HepG2 (cell line): ENCODE results near the gene POLR3K. TPM values are rescaled to one million over a fixed set of nuclear protein-coding genes. Genes with fewer than 3 reads are reported as not detected.
A peak's percentile ranks its signal among the peaks of the same experiment; 100 is the strongest.

Source experiments
- ATAC-seq: fragments of 200-7000 bp; cut with Tn5 transposase; 3 replicates; pipeline ENCODE4 v1.9.1; 2020; ENCODE audit warnings: mild to moderate bottlenecking, moderate library complexity
- BruUV-seq: library from RNA; stranded (reverse); fragments of 400-500 nt; replicated peaks from 2 replicates; lab custom pipeline; 2021; lab: Mats Ljungman, UMichigan
- CTCF ChIA-PET: fragments of 300-600 bp; formaldehyde crosslinking; extraction: SDS; loops from one replicate; lab custom pipeline; 2021; ENCODE audit warnings: low total read pairs, inconsistent platforms, low intra/inter-chr PET ratio; lab: Yijun Ruan, JAX
- POLR2A ChIA-PET: fragments of 350-600 bp; sonication (Branson Sonifier 250); formaldehyde crosslinking; loops from one replicate; lab custom pipeline; 2020; ENCODE audit warnings: antibody characterized with exemption, inconsistent platforms; lab: Yijun Ruan, JAX
- DNase-seq: peaks from one replicate; pipeline ENCODE4 v3.0.0-alpha.2; 2015; ENCODE audit warnings: low spot score
- FAIRE-seq: peaks from 3 replicates; lab custom pipeline; 2011; peaks lifted over from hg19 to GRCh38; lab: Jason Lieb, UNC
- H2AFZ ChIP-seq: one replicate; pipeline ENCODE4 v1.6.1; 2011; ENCODE audit warnings: low read length, inconsistent platforms
- H3K27ac ChIP-seq: fragments of 300-600 bp; 3 replicates; pipeline ENCODE4 v1.8.0; 2011; ENCODE audit warnings: mixed run types, mild to moderate bottlenecking, mixed read lengths, low read length, inconsistent platforms; ENCODE audit not compliant: insufficient read depth; ENCODE audit errors: extremely low read length
- H3K27me3 ChIP-seq, 2 experiments: fragments of 200-600 bp in 1 of 2; 2 replicates in 1 of 2; 3 replicates in 1 of 2; pipeline versions ENCODE4 v1.6.0 to v1.8.0; 2011; ENCODE audit warnings: low read length in 2 of 2, mild to moderate bottlenecking in 2 of 2, moderate library complexity in 2 of 2, inconsistent platforms in 1 of 2; ENCODE audit not compliant: insufficient read depth in 2 of 2, control insufficient read depth in 1 of 2
- H3K36me3 ChIP-seq, 2 experiments: fragments of 200-600 bp in 1 of 2; replicated peaks in 1 of 2; 2 replicates in 1 of 2; 3 replicates in 1 of 2; pipeline versions ENCODE4 v1.5.1 to v1.8.0; 2011; ENCODE audit warnings: low read length in 2 of 2, inconsistent platforms in 1 of 2; ENCODE audit not compliant: insufficient read depth in 2 of 2, control insufficient read depth in 1 of 2
- H3K4me1 ChIP-seq: 2 replicates; pipeline ENCODE4 v1.5.1; 2012; ENCODE audit warnings: low read length, inconsistent platforms; ENCODE audit not compliant: insufficient read depth
- H3K4me2 ChIP-seq: 2 replicates; pipeline ENCODE4 v1.6.0; 2011; ENCODE audit warnings: low read depth, low read length, inconsistent platforms
- H3K4me3 ChIP-seq, 3 experiments: fragments of 200-600 bp in 1 of 3; sonication (generic), shearing (Covaris generic) in 1 of 3; replicated peaks in 1 of 3; 2 replicates each; pipeline ENCODE4 v1.5.1; 2011 to 2016; ENCODE audit warnings: low read length in 3 of 3, inconsistent platforms in 2 of 3, low read depth in 2 of 3, mild to moderate bottlenecking in 2 of 3, control low read depth in 1 of 3, mixed read lengths in 1 of 3; ENCODE audit not compliant: insufficient read depth in 1 of 3
- H3K79me2 ChIP-seq: one replicate; pipeline ENCODE4 v1.6.1; 2011; ENCODE audit warnings: low read length, inconsistent platforms; ENCODE audit not compliant: insufficient read depth
- H3K9ac ChIP-seq: 2 replicates; pipeline ENCODE4 v1.6.0; 2011; ENCODE audit warnings: mild to moderate bottlenecking, low read depth, low read length, inconsistent platforms; ENCODE audit not compliant: insufficient read depth
- H3K9me3 ChIP-seq: 2 replicates; pipeline ENCODE4 v1.5.1; 2012; ENCODE audit warnings: mild to moderate bottlenecking, low read length
- H4K20me1 ChIP-seq: 2 replicates; pipeline ENCODE4 v1.6.0; 2011; ENCODE audit warnings: inconsistent platforms, mild to moderate bottlenecking, low read length, moderate library complexity; ENCODE audit not compliant: insufficient read depth
- BRF2 ChIP-seq: sonication (generic); formaldehyde crosslinking; IDR thresholded peaks from 2 replicates; pipeline ENCODE4 v1.8.1; 2022; ENCODE audit warnings: mild to moderate bottlenecking, missing genetic modification reagents
- CEBPG ChIP-seq: IDR thresholded peaks from 2 replicates; pipeline ENCODE4 v1.6.1; 2016
- HMGXB4 ChIP-seq, 2 experiments: sonication (generic) in 1 of 2; formaldehyde crosslinking in 1 of 2; IDR thresholded peaks; 2 replicates each; pipeline versions ENCODE4 v1.4.0 to v1.6.1; 2018 to 2020; ENCODE audit warnings: missing genetic modification reagents in 2 of 2, borderline replicate concordance in 1 of 2, low read depth in 1 of 2, mild to moderate bottlenecking in 1 of 2, missing biosample characterization in 1 of 2
- HNRNPUL1 ChIP-seq: fragments of 200-400 bp; formaldehyde crosslinking; IDR thresholded peaks from 2 replicates; pipeline ENCODE4 v1.6.1; 2017; ENCODE audit warnings: low read depth, mild to moderate bottlenecking, low read length, moderate library complexity
- HOXD1 ChIP-seq: sonication (generic); formaldehyde crosslinking; IDR thresholded peaks from 2 replicates; pipeline ENCODE4 v1.5.0; 2020; ENCODE audit warnings: missing genetic modification reagents
- KAT2B ChIP-seq: fragments of 150-350 bp; IDR thresholded peaks from 2 replicates; pipeline ENCODE4 v1.6.1; 2014; ENCODE audit warnings: low read depth, low read length, borderline replicate concordance
- KLF16 ChIP-seq, 2 experiments: sonication (generic) in 1 of 2; formaldehyde crosslinking in 1 of 2; IDR thresholded peaks; 2 replicates each; pipeline versions ENCODE4 v1.6.1 to v1.8.0; 2016 to 2023; ENCODE audit warnings: missing genetic modification reagents in 2 of 2, missing compliant biosample characterization in 1 of 2
- KMT2A ChIP-seq: sonication (generic); formaldehyde crosslinking; IDR thresholded peaks from 2 replicates; pipeline ENCODE4 v1.4.0; 2020; ENCODE audit warnings: missing genetic modification reagents
- NPAS2 ChIP-seq: sonication (generic); formaldehyde crosslinking; IDR thresholded peaks from 2 replicates; pipeline ENCODE4 v1.8.0; 2022; ENCODE audit warnings: mild to moderate bottlenecking, missing genetic modification reagents, borderline replicate concordance
- NR2C2 ChIP-seq: sonication (generic); formaldehyde crosslinking; IDR thresholded peaks from 2 replicates; pipeline ENCODE4 v1.4.0; 2020; ENCODE audit warnings: missing genetic modification reagents, mild to moderate bottlenecking, moderate library complexity, borderline replicate concordance
- PHB2 ChIP-seq: fragments of 450-650 bp; IDR thresholded peaks from 2 replicates; pipeline ENCODE4 v1.6.1; 2018; ENCODE audit not compliant: partially characterized antibody
- SAP130 ChIP-seq: IDR thresholded peaks from 2 replicates; pipeline ENCODE4 v1.6.1; 2016; ENCODE audit warnings: low read depth
- TBX3 ChIP-seq: fragments of 450-650 bp; IDR thresholded peaks from 2 replicates; pipeline ENCODE4 v1.6.1; 2017; ENCODE audit warnings: antibody characterized with exemption, mild to moderate bottlenecking, inconsistent platforms, borderline replicate concordance
- THAP11 ChIP-seq: IDR thresholded peaks from 2 replicates; pipeline ENCODE4 v1.6.1; 2016; ENCODE audit warnings: missing biosample characterization, missing genetic modification reagents
- ZNF232 ChIP-seq: sonication (generic); formaldehyde crosslinking; IDR thresholded peaks from 2 replicates; pipeline ENCODE4 v1.4.0; 2020; ENCODE audit warnings: missing genetic modification reagents, borderline replicate concordance
- ZNF274 ChIP-seq: sonication (generic); formaldehyde crosslinking; IDR thresholded peaks from 2 replicates; pipeline ENCODE4 v1.5.1; 2020; ENCODE audit warnings: mild to moderate bottlenecking, missing genetic modification reagents
- ZNF496 ChIP-seq: sonication (generic); formaldehyde crosslinking; IDR thresholded peaks from 2 replicates; pipeline ENCODE4 v1.8.1; 2023; ENCODE audit warnings: mild to moderate bottlenecking, moderate library complexity, missing genetic modification reagents; ENCODE audit not compliant: insufficient replicate concordance
- ZNF564 ChIP-seq: sonication (generic); formaldehyde crosslinking; IDR thresholded peaks from 2 replicates; pipeline ENCODE4 v1.8.1; 2023; ENCODE audit warnings: mild to moderate bottlenecking, missing genetic modification reagents
- ZSCAN25 ChIP-seq: sonication (generic); formaldehyde crosslinking; IDR thresholded peaks from 2 replicates; pipeline ENCODE4 v1.8.0; 2022; ENCODE audit warnings: mild to moderate bottlenecking, missing genetic modification reagents
- WGBS: methylation state at CpG from one replicate; pipeline ENCODE4 v1.1.6; 2017; ENCODE audit warnings: low lambda C conversion rate; 5-methylcytosine and 5-hydroxymethylcytosine counted together
- in situ Hi-C: cut with HindIII; loops from 2 replicates; pipeline ENCODE4 v1.10.0; 2017; ENCODE audit warnings: low pct_unique_long_range_greater_than_20kb; ENCODE audit not compliant: extremely low pct_ligation_motif_present
- intact Hi-C: fragments of 100-400 bp; cut with micrococcal nuclease; formaldehyde crosslinking; loops from one replicate; pipeline ENCODE4 v1.10.0; 2022; ENCODE audit not compliant: unreplicated experiment
- polyA plus RNA-seq, 8 experiments: library from polyadenylated mRNA; depleted of rRNA in 3 of 8; stranded (reverse) in 7 of 8; unstranded in 1 of 8; fragments of >200 nt; fragmentation: Illumina TruSeq in 4 of 8; extraction: Trizol in 4 of 8; gene quantifications; 2 replicates each; pipeline versions ENCODE4 v1.2.1 to v1.2.3, GENCODE V29; 2011 to 2016; ENCODE audit warnings: low read depth in 4 of 8, missing spikeins in 1 of 8, mixed read lengths in 1 of 8; ENCODE audit not compliant: insufficient read depth in 1 of 8
- total RNA-seq, 5 experiments: library from RNA; depleted of rRNA; stranded (reverse); fragments of >200 nt; fragmentation: Illumina TruSeq; extraction: Trizol; gene quantifications; 2 replicates each; pipeline ENCODE4 v1.2.3, GENCODE V29; 2016; ENCODE audit warnings: low read depth in 1 of 5
- TF ChIP-seq, protein P1 (sequence below): sonication (generic); formaldehyde crosslinking; IDR thresholded peaks from 2 replicates; pipeline ENCODE4 v1.5.1; 2020; ENCODE audit warnings: missing genetic modification reagents, mild to moderate bottlenecking, borderline replicate concordance
- TF ChIP-seq, protein P2 (sequence below): sonication (generic); formaldehyde crosslinking; IDR thresholded peaks from 2 replicates; pipeline ENCODE4 v1.5.1; 2020; ENCODE audit warnings: missing genetic modification reagents, mild to moderate bottlenecking, borderline replicate concordance

POLR3K gene
- total and polyA plus RNA-seq, 2 of the 13 experiments (the other 11 are each of a cell fraction or from before 2014, with no cell fraction given): 14.8 to 18.8 TPM

DNA sequence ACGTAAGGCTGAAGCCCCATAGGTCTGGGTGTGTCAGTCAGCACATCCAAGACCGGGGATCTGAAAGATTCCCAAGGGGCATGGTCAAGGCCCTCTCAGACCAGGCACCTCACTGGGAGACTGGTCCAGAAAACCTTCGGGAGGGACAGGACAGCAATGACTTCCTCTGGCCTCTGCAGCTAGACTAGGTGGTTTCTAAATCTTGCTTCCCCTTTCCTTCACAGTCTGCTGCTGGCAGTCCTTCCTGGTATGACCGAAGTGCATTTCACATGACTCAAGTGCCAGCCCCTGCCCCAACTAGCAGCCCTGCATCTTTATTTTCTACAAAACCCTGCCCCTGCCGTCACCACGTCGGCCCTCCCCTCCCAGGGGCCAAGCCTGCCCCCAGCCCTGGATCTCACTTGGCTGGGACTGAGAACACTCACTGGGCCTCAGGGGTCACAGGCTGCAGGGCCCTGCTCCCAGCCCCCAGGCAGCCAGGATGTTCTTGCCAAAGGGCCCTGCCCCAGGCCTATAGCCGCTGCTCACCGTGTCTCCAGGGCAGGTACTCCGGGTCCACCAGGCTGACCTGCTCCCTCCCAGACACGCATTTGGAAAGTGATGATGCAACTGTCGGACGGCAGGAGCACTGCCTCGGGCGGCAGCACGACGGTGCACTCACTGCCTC, 18.3 kb downstream of the POLR3K start (continued):
- TF ChIP-seq KAT2B (no peak), ZSCAN25 (CRISPR knock-in tag) (no peak), ZNF496 (CRISPR knock-in tag) (no peak), ZNF564 (CRISPR knock-in tag) (no peak), HMGXB4 (CRISPR knock-in tag; IDR thresholded peaks at IDR 0.05; ENCODE audit: borderline replicate concordance in 1 of 2, low read depth in 1 of 2) (no peak), NPAS2 (CRISPR knock-in tag) (no peak), CEBPG (CRISPR knock-in tag) (peak; percentile 88), TBX3 (no peak)

GRCh38 chr16:34648-34987, 18.8 kb downstream of the POLR3K start:
- Histone ChIP-seq H3K79me2 (no peaks in the 10 kb centered on the region), H3K9me3 (no peaks in the 10 kb centered on the region), H4K20me1 (no peaks in the 10 kb centered on the region), H2AFZ (no peak overlapping the region), H3K4me1 (peaks cover 13% of the 10 kb centered on the region), H3K27me3 (no peaks in the 10 kb centered on the region), H3K36me3 (no peaks in the 10 kb centered on the region), H3K9ac (no peak overlapping the region), H3K4me2 (no peak overlapping the region), H3K4me3 (no peak overlapping the region), H3K27ac (no peak overlapping the region)
- in situ Hi-C loops (no loop called here), intact Hi-C loops (no loop called here)
- ATAC-seq: no peak
- DNase-seq: no peak
- FAIRE-seq: no peak
- 82% methylated on average over 6 of the region's 6 CpGs for WGBS
- CTCF ChIA-PET: no interaction called here
- no TSS peak for BruUV-seq
- POLR2A ChIA-PET: no interaction called here
- TF ChIP-seq, protein P1, sequence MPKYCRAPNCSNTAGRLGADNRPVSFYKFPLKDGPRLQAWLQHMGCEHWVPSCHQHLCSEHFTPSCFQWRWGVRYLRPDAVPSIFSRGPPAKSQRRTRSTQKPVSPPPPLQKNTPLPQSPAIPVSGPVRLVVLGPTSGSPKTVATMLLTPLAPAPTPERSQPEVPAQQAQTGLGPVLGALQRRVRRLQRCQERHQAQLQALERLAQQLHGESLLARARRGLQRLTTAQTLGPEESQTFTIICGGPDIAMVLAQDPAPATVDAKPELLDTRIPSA (CRISPR knock-in tag): no peak
- TF ChIP-seq THAP11 (CRISPR knock-in tag) (no peak), HOXD1 (CRISPR knock-in tag) (no peak), ZNF232 (no peak), TBX3 (no peak), PHB2 (no peak), KLF16 (CRISPR knock-in tag; IDR thresholded peaks at IDR 0.05) (no peak), NR2C2 (no peak), ZNF274 (CRISPR knock-in tag) (no peak), SAP130 (no peak), KMT2A (CRISPR knock-in tag) (no peak), BRF2 (CRISPR knock-in tag) (no peak), HNRNPUL1 (no peak)
- TF ChIP-seq, protein P2, sequence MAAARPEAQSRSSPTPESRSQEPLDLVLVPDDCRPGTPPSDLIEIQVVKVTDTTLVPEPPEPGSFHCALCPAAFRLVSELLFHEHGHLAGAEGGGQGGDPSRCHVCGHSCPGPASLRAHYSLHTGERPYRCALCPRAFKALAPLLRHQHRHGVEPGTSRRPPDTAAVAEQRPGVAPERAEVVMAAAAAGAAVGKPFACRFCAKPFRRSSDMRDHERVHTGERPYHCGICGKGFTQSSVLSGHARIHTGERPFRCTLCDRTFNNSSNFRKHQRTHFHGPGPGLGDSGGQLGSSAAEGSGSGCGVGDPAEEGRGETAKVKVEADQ (CRISPR knock-in tag): no peak
